ENCODE measurements around the gene TSTD1. TPM values are rescaled to one million over a fixed set of nuclear protein-coding genes. Genes with fewer than 3 reads are reported as not detected.
A peak's percentile ranks its signal among the peaks of the same experiment; 100 is the strongest.

TSTD1 gene
- 13.4 TPM for total RNA-seq
- long read RNA-seq, transcript TSTD1-204 (4 exons, 593 nt) = major isoform, 10 of 14 reads
- long read RNA-seq, partial matches to known transcripts = 0 of 14 reads
- long read RNA-seq, other reads (novel, unspliced or antisense) = 2 of 14 reads

GRCh38 chr1:161038523-161039153 lies at the start of gene TSTD1:
Gene TSTD1, minus strand, starts transcription at chr1:161038964. Its CDS starts 75 bp downstream, at chr1:161038889.
- no peak for TF ChIP-seq CTCF (IDR thresholded peaks at IDR 0.05; ENCODE audit: borderline replicate concordance)
- Histone ChIP-seq H3K4me3 (peak within 1 kb of the TSS; percentile 68), H3K27ac (replicated peaks) (peak within 1 kb of the TSS; percentile 12), H3K9me3 (replicated peaks) (no peaks in the 10 kb centered on the region), H3K36me3 (peaks cover 50% of the 10 kb centered on the region), H3K27me3 (ENCODE audit: low read depth) (no peaks in the 10 kb centered on the region), H3K4me1 (peaks cover 24% of the 10 kb centered on the region)
- intact Hi-C loops (cut with micrococcal nuclease) = no loop called here
- DNase-seq = peak; percentile 52

GRCh38 chr1:161086457-161086856 lies 47.7 kb upstream of the TSTD1 start:
- H3K36me3 ChIP-seq = no peaks in the 10 kb centered on the region
- no peaks in the 10 kb centered on the region for H3K9me3 ChIP-seq (replicated peaks)
- H3K4me1 ChIP-seq = no peaks in the 10 kb centered on the region
- H3K4me3 ChIP-seq = no peak overlapping the region
- TF ChIP-seq CTCF (IDR thresholded peaks at IDR 0.05; ENCODE audit: borderline replicate concordance) = no peak
- no peak for DNase-seq
- intact Hi-C loops (cut with micrococcal nuclease) = no loop called here
- H3K27ac ChIP-seq (replicated peaks) = no peak overlapping the region
- peaks cover 8% of the 10 kb centered on the region for H3K27me3 ChIP-seq (ENCODE audit: low read depth)

- DNase-seq = no peak
- H3K4me3 ChIP-seq = no peak overlapping the region
- no peaks in the 10 kb centered on the region for H3K9me3 ChIP-seq (replicated peaks)
- no peak overlapping the region for H3K27ac ChIP-seq (replicated peaks)
- H3K4me1 ChIP-seq = no peaks in the 10 kb centered on the region
- peaks cover 8% of the 10 kb centered on the region for H3K27me3 ChIP-seq (ENCODE audit: low read depth)
- TF ChIP-seq CTCF (IDR thresholded peaks at IDR 0.05; ENCODE audit: borderline replicate concordance) = no peak
- H3K36me3 ChIP-seq = no peaks in the 10 kb centered on the region
- intact Hi-C loops (cut with micrococcal nuclease) = no loop called here
These were observed 46.4 kb upstream of the TSTD1 start for GRCh38 chr1:161085165-161085564.

- intact Hi-C loops (cut with micrococcal nuclease) = no loop called here
These were observed 45.8 kb upstream of the TSTD1 start for GRCh38 chr1:161084597-161084988.

More at GRCh38 chr1:161084597-161084988, 45.8 kb upstream of the TSTD1 start:
- no peak for DNase-seq
- Histone ChIP-seq H3K27ac (replicated peaks) (no peak overlapping the region), H3K9me3 (replicated peaks) (no peaks in the 10 kb centered on the region), H3K4me1 (no peaks in the 10 kb centered on the region), H3K27me3 (ENCODE audit: low read depth) (peaks cover 11% of the 10 kb centered on the region), H3K4me3 (no peak overlapping the region), H3K36me3 (no peaks in the 10 kb centered on the region)
- no peak for TF ChIP-seq CTCF (IDR thresholded peaks at IDR 0.05; ENCODE audit: borderline replicate concordance)

Measured in left ventricle myocardium inferior (tissue), 1 donor.